T-helper 2 cell treated with Interferon-gamma antibody and Interleukin-4, amounts not matched to agents 5 μg/mL and 100 μg/mL, for 36 hours (primary cell): ENCODE measurements around the gene PPP1R2.

Source experiments
- DNase-seq: peaks from one replicate; pipeline ENCODE4 v3.0.0; 2021; ENCODE audit warnings: low spot score
- H3K27ac Mint-ChIP-seq: one replicate; pipeline ENCODE4 v1.8.0; 2021; ENCODE audit warnings: mild to moderate bottlenecking, mixed read lengths
- H3K27me3 Mint-ChIP-seq: one replicate; pipeline ENCODE4 v1.8.0; 2021; ENCODE audit warnings: low read depth, mixed read lengths
- H3K36me3 Mint-ChIP-seq: one replicate; pipeline ENCODE4 v1.8.0; 2021; ENCODE audit warnings: low read depth, mixed read lengths
- H3K4me1 Mint-ChIP-seq: one replicate; pipeline ENCODE4 v1.8.0; 2021; ENCODE audit warnings: low read depth, mixed read lengths
- H3K4me3 Mint-ChIP-seq: one replicate; pipeline ENCODE4 v1.8.0; 2022; ENCODE audit warnings: mild to moderate bottlenecking, moderate library complexity, mixed read lengths
- H3K9me3 Mint-ChIP-seq: one replicate; pipeline ENCODE4 v1.8.0; 2021; ENCODE audit warnings: mixed read lengths

PPP1R2 gene

DNA sequence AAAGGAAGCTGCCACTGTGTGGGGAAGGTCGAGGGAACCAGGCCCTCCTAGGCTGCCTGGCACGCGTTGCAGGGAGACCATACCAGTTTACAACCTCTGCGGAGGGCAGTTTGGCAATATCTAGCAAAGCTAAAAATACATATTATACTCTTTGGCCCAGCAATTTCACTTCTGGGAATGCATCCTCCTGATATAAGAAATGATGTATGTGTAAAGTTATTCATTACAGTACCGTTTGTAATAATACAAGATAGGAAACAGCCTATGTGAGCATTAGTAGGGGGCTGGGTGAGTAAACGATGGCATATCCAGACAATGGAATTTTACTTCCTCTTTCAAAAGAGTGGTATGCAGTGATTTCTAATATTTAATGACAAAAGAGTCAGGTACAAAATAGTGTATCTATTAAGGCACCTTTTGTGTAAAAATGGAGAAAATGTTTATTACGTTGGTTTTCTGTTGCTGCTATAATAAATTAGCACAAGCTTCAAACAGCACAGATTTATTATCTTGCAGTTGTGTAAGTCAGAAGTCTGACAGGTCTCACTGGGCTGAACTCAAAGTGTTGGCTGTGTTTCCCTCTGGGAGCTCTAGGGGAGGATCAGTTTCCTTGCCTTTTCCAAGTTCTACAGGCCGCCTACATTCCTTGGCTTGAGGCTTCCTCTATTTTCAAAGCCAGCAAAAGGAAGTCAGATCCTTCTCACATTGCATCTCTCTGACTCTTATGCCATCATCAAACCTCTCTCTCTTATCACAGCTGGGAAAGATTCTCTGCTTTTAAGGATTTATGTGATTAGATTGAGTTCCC, 31.6 kb upstream of the PPP1R2 start:
- Mint-ChIP-seq H3K4me1 (peaks cover 6% of the 10 kb centered on the region), H3K27me3 (peaks cover 4% of the 10 kb centered on the region), H3K4me3 (no peak overlapping the region), H3K36me3 (no peaks in the 10 kb centered on the region), H3K27ac (no peak overlapping the region), H3K9me3 (no peaks in the 10 kb centered on the region)
- DNase-seq = no peak

DNA sequence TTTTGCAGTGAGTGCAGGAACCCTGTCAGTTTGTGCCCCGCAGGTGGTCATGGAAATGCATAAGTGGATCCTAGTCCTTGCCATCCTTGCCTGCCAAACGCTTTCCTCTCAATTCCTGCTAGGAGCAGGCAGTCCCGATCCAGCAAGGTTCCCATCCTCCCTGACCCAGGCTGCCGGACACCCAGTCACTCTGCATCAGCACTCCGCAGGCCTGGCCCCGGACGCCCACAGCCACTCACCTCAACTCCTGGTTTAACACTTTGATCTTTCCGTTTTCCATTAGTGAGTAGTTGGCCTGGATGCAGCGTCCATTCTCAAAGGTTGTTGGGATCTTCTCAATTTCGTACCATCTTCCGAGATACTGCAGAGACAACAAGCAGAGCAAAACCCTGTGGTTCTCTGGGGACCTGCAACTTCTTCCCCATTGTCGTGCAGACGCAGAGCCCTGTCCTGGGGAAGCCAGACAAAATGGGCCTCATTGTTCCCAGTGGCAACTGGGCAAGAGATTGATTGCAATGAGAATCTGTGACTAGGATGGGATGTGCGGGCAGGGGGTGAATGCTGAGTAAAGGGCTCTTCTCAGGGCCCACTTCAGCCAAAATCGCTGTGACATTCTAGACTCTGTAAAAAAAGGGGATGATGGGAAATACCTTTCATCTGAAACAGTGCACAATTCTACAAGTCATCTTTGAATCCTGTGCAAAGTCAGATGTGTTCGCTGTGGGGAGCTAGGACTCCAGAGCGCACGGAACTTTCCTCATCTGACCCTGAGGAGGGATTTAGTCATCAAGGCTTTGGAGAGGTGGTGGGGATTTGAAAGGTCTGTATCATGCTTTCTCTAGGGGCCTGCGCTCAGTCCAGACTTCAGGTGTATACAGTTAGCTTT, 30.7 kb upstream of the PPP1R2 start:
- Mint-ChIP-seq H3K36me3 (no peaks in the 10 kb centered on the region), H3K4me1 (peaks cover 6% of the 10 kb centered on the region), H3K4me3 (no peak overlapping the region), H3K9me3 (no peaks in the 10 kb centered on the region), H3K27me3 (peaks cover 4% of the 10 kb centered on the region), H3K27ac (no peak overlapping the region)
- no peak for DNase-seq

DNA sequence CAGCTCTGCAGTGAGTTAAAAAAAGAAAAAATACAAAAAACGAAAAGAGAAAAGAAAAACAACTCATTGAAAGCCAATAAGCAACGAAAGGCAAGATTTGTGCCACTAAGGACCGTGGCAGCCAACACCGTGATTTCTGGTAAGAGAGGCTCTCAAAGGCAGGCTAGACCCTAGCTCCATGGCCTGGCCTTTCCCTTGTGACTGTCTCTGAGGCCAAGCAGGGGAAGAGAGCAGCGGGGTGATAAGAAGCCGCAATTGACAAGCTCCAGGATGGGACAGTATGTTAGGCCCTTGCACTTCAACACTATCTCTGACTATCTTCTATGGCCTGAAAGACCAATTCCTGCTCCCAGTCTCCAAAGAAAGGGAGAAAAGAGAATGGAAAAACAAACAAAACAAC, 28.2 kb upstream of the PPP1R2 start:
- no peaks in the 10 kb centered on the region for H3K9me3 Mint-ChIP-seq
- no peak overlapping the region for H3K4me3 Mint-ChIP-seq
- H3K27ac Mint-ChIP-seq = no peak overlapping the region
- H3K4me1 Mint-ChIP-seq = peaks cover 11% of the 10 kb centered on the region
- DNase-seq = no peak
- no peaks in the 10 kb centered on the region for H3K36me3 Mint-ChIP-seq
- H3K27me3 Mint-ChIP-seq = peaks cover 2% of the 10 kb centered on the region

DNA sequence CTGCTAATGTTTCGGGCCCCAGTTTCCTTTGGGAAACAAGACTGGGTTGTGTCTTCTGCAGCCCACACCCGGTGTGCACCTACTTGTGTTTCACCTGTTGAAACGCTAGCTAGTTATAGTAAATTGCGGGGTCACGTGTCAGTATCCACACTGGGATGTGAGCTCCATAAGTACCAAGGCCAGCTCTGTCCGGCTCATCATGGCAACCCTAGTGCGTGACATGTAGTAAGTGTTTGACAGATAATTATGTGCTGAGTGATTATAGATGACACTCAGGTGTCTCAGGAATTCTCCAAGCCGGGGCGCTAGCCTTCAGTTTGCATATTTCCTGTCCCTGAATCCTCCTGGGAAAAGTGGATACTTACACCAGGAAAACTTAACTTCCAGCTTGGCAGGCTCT, 27.8 kb upstream of the PPP1R2 start:
- no peaks in the 10 kb centered on the region for H3K9me3 Mint-ChIP-seq
- peaks cover 12% of the 10 kb centered on the region for H3K4me1 Mint-ChIP-seq
- no peak overlapping the region for H3K27ac Mint-ChIP-seq

DNA sequence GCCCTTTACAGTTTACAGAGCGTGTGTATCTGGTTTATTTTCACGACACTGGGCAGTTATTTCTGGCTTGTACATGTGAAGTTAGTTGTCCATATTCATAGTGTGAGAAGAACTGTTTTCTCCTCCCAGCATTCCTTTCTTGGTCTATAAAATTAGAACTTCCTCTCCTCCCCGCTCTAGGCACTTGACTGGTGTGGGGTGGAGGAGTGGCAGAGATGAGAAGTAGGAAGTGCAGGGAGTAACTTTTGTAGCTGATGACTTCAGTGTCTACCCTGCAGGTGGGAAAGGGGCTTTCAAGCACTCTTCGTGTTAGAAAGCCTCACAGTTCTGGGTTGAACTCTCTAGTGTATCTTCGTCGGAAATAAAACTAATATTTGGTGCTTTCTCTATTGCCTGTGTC, 27.2 kb upstream of the PPP1R2 start:
- H3K4me1 Mint-ChIP-seq = peaks cover 12% of the 10 kb centered on the region
- H3K9me3 Mint-ChIP-seq = no peaks in the 10 kb centered on the region
- no peaks in the 10 kb centered on the region for H3K36me3 Mint-ChIP-seq
- H3K4me3 Mint-ChIP-seq = no peak overlapping the region
- DNase-seq = no peak
- H3K27ac Mint-ChIP-seq = no peak overlapping the region
- H3K27me3 Mint-ChIP-seq = peaks cover 2% of the 10 kb centered on the region

More for the DNA sequence above, 27.8 kb upstream of the PPP1R2 start:
- peaks cover 2% of the 10 kb centered on the region for H3K27me3 Mint-ChIP-seq
- DNase-seq = no peak
- H3K36me3 Mint-ChIP-seq = no peaks in the 10 kb centered on the region
- H3K4me3 Mint-ChIP-seq = no peak overlapping the region

DNA sequence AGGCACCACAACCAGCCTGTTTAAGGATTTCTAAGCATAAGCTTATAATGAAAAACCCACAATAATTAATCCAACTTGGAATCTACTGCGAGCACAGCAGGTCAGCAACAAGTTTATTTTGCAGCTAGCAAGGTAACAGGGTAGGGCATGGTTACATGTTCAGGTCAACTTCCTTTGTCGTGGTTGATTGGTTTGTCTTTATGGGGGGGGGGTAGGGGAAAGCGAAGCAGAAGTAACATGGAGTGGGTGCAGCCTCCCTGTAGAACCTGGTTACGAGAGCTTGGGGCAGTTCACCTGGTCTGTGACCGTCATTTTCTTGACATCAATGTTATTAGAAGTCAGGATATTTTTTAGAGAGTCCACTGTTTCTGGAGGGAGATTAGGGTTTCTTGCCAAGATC, 25.5 kb upstream of the PPP1R2 start:
- Mint-ChIP-seq H3K4me3 (no peak overlapping the region), H3K36me3 (no peaks in the 10 kb centered on the region), H3K27me3 (peaks cover 2% of the 10 kb centered on the region), H3K27ac (no peak overlapping the region), H3K4me1 (peaks cover 12% of the 10 kb centered on the region), H3K9me3 (no peaks in the 10 kb centered on the region)
- no peak for DNase-seq

DNA sequence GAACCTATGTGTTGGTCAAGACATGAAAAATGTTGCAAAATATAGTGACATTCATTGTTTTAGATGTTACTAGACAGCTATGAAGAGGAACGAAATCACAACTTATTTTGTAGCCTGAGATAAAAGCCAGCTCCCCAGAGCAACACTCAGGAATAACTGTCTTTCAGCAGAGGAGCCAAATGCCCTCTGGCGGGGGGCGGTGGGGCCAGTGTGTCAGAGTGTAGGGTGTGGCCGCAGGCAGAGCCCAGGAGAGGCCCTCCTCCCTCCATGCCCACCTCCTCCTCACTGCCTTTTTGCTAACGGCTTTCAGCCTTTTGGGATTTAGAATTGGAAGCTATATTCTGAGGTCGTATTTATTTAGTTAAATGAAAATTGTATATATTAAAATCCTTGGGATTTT, 23.7 kb upstream of the PPP1R2 start:
- no peak for DNase-seq
- peaks cover 2% of the 10 kb centered on the region for H3K27me3 Mint-ChIP-seq
- H3K36me3 Mint-ChIP-seq = no peaks in the 10 kb centered on the region
- no peak overlapping the region for H3K27ac Mint-ChIP-seq
- peaks cover 14% of the 10 kb centered on the region for H3K4me1 Mint-ChIP-seq
- no peak overlapping the region for H3K4me3 Mint-ChIP-seq
- H3K9me3 Mint-ChIP-seq = no peaks in the 10 kb centered on the region

DNA sequence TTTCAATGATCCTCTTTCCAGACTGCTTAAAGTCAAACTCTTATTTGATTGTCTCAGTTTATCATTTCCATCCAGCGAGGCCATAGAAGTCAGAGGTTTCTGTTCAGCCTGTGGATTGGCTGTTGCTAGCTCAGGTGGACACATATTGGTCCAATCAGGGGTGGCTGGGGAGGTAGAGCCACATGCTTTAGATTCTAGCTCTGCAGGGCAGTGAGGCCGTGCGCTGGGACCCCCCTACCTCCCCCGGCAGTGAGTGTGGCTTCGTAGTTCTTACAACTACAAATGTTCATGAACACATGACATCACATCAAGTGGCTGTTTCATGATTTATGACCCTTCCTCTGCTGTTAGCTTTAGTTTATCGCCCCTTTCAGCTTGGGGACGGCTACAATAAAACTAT, 22.6 kb upstream of the PPP1R2 start:
- Mint-ChIP-seq H3K27ac (no peak overlapping the region), H3K4me1 (peaks cover 14% of the 10 kb centered on the region), H3K4me3 (no peak overlapping the region), H3K36me3 (no peaks in the 10 kb centered on the region), H3K27me3 (peaks cover 2% of the 10 kb centered on the region), H3K9me3 (no peaks in the 10 kb centered on the region)
- DNase-seq = no peak

DNA sequence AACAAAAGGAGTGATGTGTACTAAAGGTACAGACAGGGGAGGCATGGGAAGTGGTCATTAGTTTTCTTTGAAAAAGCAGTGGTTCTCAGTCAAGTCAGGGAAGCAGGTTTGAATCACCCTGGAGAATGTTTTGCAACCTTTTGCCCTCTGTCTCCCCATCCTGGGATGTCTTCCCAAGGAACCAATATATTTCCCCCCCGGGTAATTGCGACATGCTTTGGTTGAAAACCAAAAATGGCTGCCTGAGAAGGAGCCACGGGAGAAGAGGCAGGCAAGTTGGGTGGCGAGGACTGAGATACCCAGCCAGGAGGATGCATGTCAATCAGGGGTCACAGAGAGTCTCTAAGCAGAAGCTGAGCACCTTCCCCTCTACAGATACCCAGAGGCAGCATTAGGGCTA, 20.2 kb upstream of the PPP1R2 start:
- no peaks in the 10 kb centered on the region for H3K9me3 Mint-ChIP-seq
- peaks cover 2% of the 10 kb centered on the region for H3K27me3 Mint-ChIP-seq
- H3K27ac Mint-ChIP-seq = no peak overlapping the region

DNA sequence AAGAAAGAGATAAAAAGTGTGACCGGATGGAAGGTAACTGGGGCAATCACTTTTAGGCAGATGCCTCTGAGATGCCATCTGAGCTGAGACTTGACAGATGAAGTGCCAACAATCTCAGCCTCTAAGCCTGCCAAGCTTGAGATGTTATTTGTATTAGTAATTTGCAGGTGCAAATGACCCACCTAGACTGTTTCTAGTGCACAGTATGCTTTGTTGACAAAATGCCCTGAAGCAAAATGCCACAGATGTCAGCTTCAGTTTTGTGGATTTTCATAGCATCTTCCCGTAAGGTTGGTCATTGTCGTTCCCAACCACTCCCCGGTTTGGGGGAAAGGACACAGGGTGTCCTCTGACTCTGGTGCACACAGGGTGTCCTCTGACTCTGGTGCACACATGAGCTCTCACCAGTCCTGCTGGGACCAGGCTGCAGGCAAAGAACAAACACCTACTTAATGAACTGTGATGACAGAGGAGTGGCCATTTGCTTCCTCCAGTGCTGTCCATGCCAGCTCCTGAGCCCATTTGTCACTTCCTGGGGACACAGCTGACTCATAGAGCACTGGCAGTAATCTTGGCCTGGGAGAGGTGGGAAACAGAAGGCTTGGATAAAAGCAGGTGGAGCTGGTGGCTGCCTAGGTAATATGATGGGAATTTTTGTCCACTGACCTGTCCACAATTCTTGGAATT, 16.7 kb upstream of the PPP1R2 start:
- Mint-ChIP-seq H3K27ac (no peak overlapping the region), H3K4me1 (peaks cover 22% of the 10 kb centered on the region), H3K4me3 (no peak overlapping the region), H3K27me3 (no peaks in the 10 kb centered on the region), H3K36me3 (no peaks in the 10 kb centered on the region), H3K9me3 (no peaks in the 10 kb centered on the region)
- no peak for DNase-seq

More for the DNA sequence above, 20.2 kb upstream of the PPP1R2 start:
- Mint-ChIP-seq H3K36me3 (no peaks in the 10 kb centered on the region), H3K4me1 (peaks cover 10% of the 10 kb centered on the region), H3K4me3 (no peak overlapping the region)
- DNase-seq = no peak

DNA sequence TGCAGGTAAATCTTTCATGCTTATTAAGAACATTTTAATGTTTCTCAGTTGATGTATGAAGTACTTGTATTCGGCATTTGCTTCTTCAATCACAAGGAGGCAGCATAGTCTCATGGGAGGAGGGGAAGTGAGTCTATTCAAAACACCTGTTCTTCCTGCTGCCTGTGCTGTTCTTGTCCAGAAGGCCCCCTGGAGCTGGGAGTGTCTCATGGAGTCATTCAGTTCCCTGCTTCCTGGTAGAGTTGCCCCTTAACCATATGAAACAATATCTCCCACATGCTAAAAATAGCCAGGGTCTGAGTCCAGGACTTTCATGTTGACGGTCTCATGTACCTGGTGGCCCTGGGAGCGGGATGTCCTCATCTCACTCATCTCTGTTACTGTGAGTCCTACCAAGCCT, 15.5 kb upstream of the PPP1R2 start:
- Mint-ChIP-seq H3K27me3 (no peaks in the 10 kb centered on the region), H3K27ac (no peak overlapping the region), H3K9me3 (no peaks in the 10 kb centered on the region), H3K36me3 (no peaks in the 10 kb centered on the region), H3K4me3 (no peak overlapping the region), H3K4me1 (peaks cover 27% of the 10 kb centered on the region)
- no peak for DNase-seq

DNA sequence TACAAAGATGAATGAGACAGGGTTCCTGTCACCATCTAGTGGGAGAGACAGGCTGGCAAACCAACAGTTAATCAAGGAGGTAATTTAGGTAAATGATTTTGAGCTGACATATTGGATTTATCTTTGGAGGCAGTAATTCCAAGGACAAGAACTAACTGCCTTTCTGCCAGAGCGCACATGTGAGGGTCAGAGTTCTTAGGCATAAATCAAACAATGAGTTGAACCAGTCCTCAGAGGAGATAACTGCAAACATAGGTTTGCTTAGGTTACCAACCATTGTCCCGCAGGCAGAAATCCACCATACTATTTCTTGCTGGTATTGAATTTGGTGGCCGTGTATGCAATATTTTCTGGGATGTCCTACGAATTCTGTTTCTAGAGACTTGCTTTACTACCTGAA, 14.2 kb upstream of the PPP1R2 start:
- no peak overlapping the region for H3K4me3 Mint-ChIP-seq
- H3K27me3 Mint-ChIP-seq = no peaks in the 10 kb centered on the region
- H3K4me1 Mint-ChIP-seq = peaks cover 32% of the 10 kb centered on the region
- no peaks in the 10 kb centered on the region for H3K36me3 Mint-ChIP-seq
- no peak overlapping the region for H3K27ac Mint-ChIP-seq
- no peaks in the 10 kb centered on the region for H3K9me3 Mint-ChIP-seq
- no peak for DNase-seq

DNA sequence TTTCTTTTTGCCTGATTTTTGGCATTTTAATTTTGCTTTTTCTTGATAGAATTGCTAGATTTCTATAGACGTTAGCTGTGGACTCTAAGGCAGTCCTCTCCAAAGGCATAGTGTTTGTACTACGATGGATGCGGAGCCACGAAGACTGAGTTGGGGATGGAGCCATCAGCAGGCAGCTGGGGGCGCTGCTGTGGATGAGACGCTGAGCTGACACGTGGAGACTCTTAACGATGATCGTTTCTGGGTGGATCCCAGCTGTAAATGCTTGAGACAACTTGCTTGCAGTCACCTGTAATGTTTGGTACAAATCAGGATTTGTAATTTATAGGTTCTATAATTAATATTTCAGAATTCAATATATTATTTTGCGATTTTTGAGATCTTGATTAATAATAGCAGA, 13.3 kb upstream of the PPP1R2 start:
- no peaks in the 10 kb centered on the region for H3K27me3 Mint-ChIP-seq
- H3K4me1 Mint-ChIP-seq = peaks cover 40% of the 10 kb centered on the region
- H3K36me3 Mint-ChIP-seq = no peaks in the 10 kb centered on the region
- H3K9me3 Mint-ChIP-seq = no peaks in the 10 kb centered on the region
- H3K27ac Mint-ChIP-seq = peak overlapping the region; percentile 13
- H3K4me3 Mint-ChIP-seq = peak overlapping the region; percentile 24
- no peak for DNase-seq

DNA sequence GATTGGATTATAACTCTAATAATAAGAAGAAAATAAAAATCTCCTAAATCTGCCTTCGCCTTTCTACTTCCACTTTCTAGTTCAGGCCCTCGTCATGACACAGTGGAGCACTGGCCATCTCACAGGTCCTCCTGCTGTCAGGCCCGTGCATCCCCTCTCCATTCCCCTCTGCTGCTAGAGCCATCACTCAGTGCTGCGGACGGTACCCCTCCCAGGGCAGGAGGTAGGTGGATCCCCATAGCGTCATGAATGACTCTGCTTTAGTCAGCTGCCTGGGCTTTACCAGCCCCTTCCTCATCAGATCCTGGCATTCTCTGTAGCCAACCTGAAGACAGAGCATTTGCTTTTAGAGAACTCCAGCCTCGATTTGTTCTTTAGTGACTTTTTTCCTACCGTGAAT, 12.0 kb upstream of the PPP1R2 start:
- H3K36me3 Mint-ChIP-seq = no peaks in the 10 kb centered on the region
- no peak for DNase-seq
- no peaks in the 10 kb centered on the region for H3K9me3 Mint-ChIP-seq
- H3K27ac Mint-ChIP-seq = peak overlapping the region; percentile 81
- peak overlapping the region; percentile 76 for H3K4me3 Mint-ChIP-seq
- no peaks in the 10 kb centered on the region for H3K27me3 Mint-ChIP-seq
- peaks cover 52% of the 10 kb centered on the region for H3K4me1 Mint-ChIP-seq
